CD14-positive monocyte (primary cell): Measurements from ENCODE around the gene AFF3. TPM values are rescaled to one million over a fixed set of nuclear protein-coding genes. Genes with fewer than 3 reads are reported as not detected.

Source experiments
- DNase-seq, 3 donors: peaks; one replicate each; pipeline ENCODE4 v3.0.0-alpha.2; 2011 to 2022
- H2AFZ ChIP-seq: 2 replicates; pipeline ENCODE4 v1.6.0; 2012; ENCODE audit warnings: mild to moderate bottlenecking, low read depth, low read length, inconsistent platforms; ENCODE audit not compliant: insufficient read depth, poor library complexity, severe bottlenecking
- H3K27ac ChIP-seq, 2 donors: 1 replicate in 1 of 2; 2 replicates in 1 of 2; pipeline ENCODE4 v1.5.1; 2012 to 2013; ENCODE audit warnings: low read length in 2 of 2, control low read depth in 1 of 2, inconsistent platforms in 1 of 2, low read depth in 1 of 2, mild to moderate bottlenecking in 1 of 2
- H3K27me3 ChIP-seq, 2 donors: one replicate each; pipeline versions ENCODE4 v1.6.0 to v1.6.1; 2011 to 2013; ENCODE audit warnings: low read length in 2 of 2; ENCODE audit not compliant: control insufficient read depth in 2 of 2, insufficient read depth in 2 of 2
- H3K36me3 ChIP-seq, 2 donors: replicated peaks in 1 of 2; 1 replicate in 1 of 2; 2 replicates in 1 of 2; pipeline versions ENCODE4 v1.5.1 to v1.6.1; 2012 to 2013; ENCODE audit warnings: low read length in 2 of 2, control low read depth in 1 of 2, inconsistent platforms in 1 of 2, mild to moderate bottlenecking in 1 of 2; ENCODE audit not compliant: insufficient read depth in 2 of 2, control insufficient read depth in 1 of 2
- H3K4me1 ChIP-seq, 2 donors: 1 replicate in 1 of 2; 2 replicates in 1 of 2; pipeline versions ENCODE4 v1.5.1 to v1.6.1; 2012 to 2013; ENCODE audit warnings: low read length in 2 of 2, control low read depth in 1 of 2, inconsistent platforms in 1 of 2, mild to moderate bottlenecking in 1 of 2, moderate library complexity in 1 of 2; ENCODE audit not compliant: insufficient read depth in 2 of 2, control insufficient read depth in 1 of 2
- H3K4me2 ChIP-seq: replicated peaks from 2 replicates; pipeline ENCODE3; 2012; ENCODE audit warnings: low read length, moderate library complexity, mild to moderate bottlenecking; ENCODE audit not compliant: poor library complexity, severe bottlenecking; ENCODE audit errors: extremely low read depth
- H3K4me3 ChIP-seq, 3 experiments: fragments of 200-600 bp in 1 of 3; sonication (generic) in 1 of 3; replicated peaks in 1 of 3; 1 replicate in 2 of 3; 2 replicates in 1 of 3; pipeline ENCODE4 v1.5.1; 2011 to 2013; ENCODE audit warnings: low read length in 3 of 3, mild to moderate bottlenecking in 3 of 3, control low read depth in 2 of 3, low read depth in 2 of 3, inconsistent platforms in 1 of 3, moderate library complexity in 1 of 3
- H3K79me2 ChIP-seq: 2 replicates; pipeline ENCODE4 v1.6.0; 2012; ENCODE audit warnings: mild to moderate bottlenecking, control low read depth, inconsistent platforms, low read length, moderate library complexity; ENCODE audit not compliant: insufficient read depth
- H3K9ac ChIP-seq: 2 replicates; pipeline ENCODE4 v1.6.0; 2017; ENCODE audit warnings: low read length, mild to moderate bottlenecking; ENCODE audit not compliant: insufficient read depth, poor library complexity, severe bottlenecking
- H3K9me3 ChIP-seq, 2 donors: replicated peaks in 1 of 2; 1 replicate in 1 of 2; 2 replicates in 1 of 2; pipeline versions ENCODE4 v1.5.1 to v1.6.1; 2012 to 2013; ENCODE audit warnings: low read length in 2 of 2, control low read depth in 1 of 2; ENCODE audit not compliant: control insufficient read depth in 1 of 2, insufficient read depth in 1 of 2
- H4K20me1 ChIP-seq: 2 replicates; pipeline ENCODE4 v1.6.0; 2012; ENCODE audit warnings: mild to moderate bottlenecking, low read length, control low read depth, moderate library complexity; ENCODE audit not compliant: insufficient read depth
- H3K27ac Mint-ChIP-seq, 7 donors: one replicate each; pipeline ENCODE4 v1.8.0; 2020; ENCODE audit warnings: mild to moderate bottlenecking in 7 of 7, mixed read lengths in 7 of 7, moderate library complexity in 6 of 7, inconsistent platforms in 2 of 7
- H3K27me3 Mint-ChIP-seq, 3 donors: one replicate each; pipeline ENCODE4 v1.8.0; 2021 to 2022; ENCODE audit warnings: low read depth in 3 of 3, mild to moderate bottlenecking in 3 of 3, mixed read lengths in 3 of 3, moderate library complexity in 3 of 3, inconsistent platforms in 1 of 3
- H3K36me3 Mint-ChIP-seq, 2 donors: one replicate each; pipeline ENCODE4 v1.8.0; 2020; ENCODE audit warnings: mixed read lengths in 2 of 2, inconsistent platforms in 1 of 2, mild to moderate bottlenecking in 1 of 2
- H3K4me1 Mint-ChIP-seq: one replicate; pipeline ENCODE4 v1.8.0; 2020; ENCODE audit warnings: mild to moderate bottlenecking, mixed read lengths
- H3K4me3 Mint-ChIP-seq, 2 donors: one replicate each; pipeline ENCODE4 v1.8.0; 2020; ENCODE audit warnings: mild to moderate bottlenecking in 2 of 2, mixed read lengths in 2 of 2, moderate library complexity in 1 of 2
- H3K9me3 Mint-ChIP-seq, 7 donors: one replicate each; pipeline ENCODE4 v1.8.0; 2020 to 2022; ENCODE audit warnings: mixed read lengths in 7 of 7, mild to moderate bottlenecking in 6 of 7, moderate library complexity in 6 of 7, inconsistent platforms in 2 of 7
- CTCF ChIP-seq: fragments of 200-600 bp; IDR thresholded peaks from one replicate; pipeline ENCODE4 v1.8.0; 2022; ENCODE audit warnings: antibody characterized with exemption, mild to moderate bottlenecking
- WGBS: methylation state at CpG from one replicate; pipeline ENCODE4 v1.1.5; 2013; ENCODE audit warnings: missing lambda C conversion rate; ENCODE audit not compliant: insufficient coverage; 5-methylcytosine and 5-hydroxymethylcytosine counted together
- intact Hi-C, 2 donors: fragments of 100-400 bp; cut with micrococcal nuclease; formaldehyde crosslinking; loops; one replicate each; pipeline versions ENCODE4 v1.15.0 to v1.15.1; 2023
- polyA plus RNA-seq, 3 donors: library from polyadenylated mRNA; depleted of rRNA in 1 of 3; unstranded in 2 of 3; stranded (reverse) in 1 of 3; fragments of 300-500 nt in 2 of 3; fragments of >200 nt in 1 of 3; fragmentation: Illumina TruSeq in 2 of 3; gene quantifications; 1 replicate in 2 of 3; 2 replicates in 1 of 3; pipeline ENCODE4 v1.2.3, GENCODE V29; 2012 to 2021

AFF3 gene
- polyA plus RNA-seq, 3 donors, result 0.17 to 4.1 (median 0.49) TPM

GRCh38 chr2:99811544-99811943, 330.8 kb downstream of the AFF3 start:
- no peak overlapping the region for H3K9ac ChIP-seq
- H3K4me3 ChIP-seq, result no peak overlapping the region
- no peak for DNase-seq
- intact Hi-C loops, result no loop called here
- H4K20me1 ChIP-seq, result no peaks in the 10 kb centered on the region
- no peaks in the 10 kb centered on the region for H3K9me3 ChIP-seq
- Mint-ChIP-seq H3K36me3 (peaks cover 9 to 16% of the 10 kb centered on the region in 2 donors), H3K27ac (peak overlapping the region in 1 of 7 donors; percentile 68), H3K4me1 (peaks cover 16% of the 10 kb centered on the region), H3K9me3 (peaks cover 0 to 14% (median 7%) of the 10 kb centered on the region in 7 donors), H3K27me3 (peaks cover 0 to 2% (median 0%) of the 10 kb centered on the region in 3 donors), H3K4me3 (no peak overlapping the region)
- no peaks in the 10 kb centered on the region for H3K79me2 ChIP-seq
- H3K4me2 ChIP-seq, result no peak overlapping the region
- no peak for TF ChIP-seq CTCF
- no peak overlapping the region for H2AFZ ChIP-seq
- H3K36me3 ChIP-seq, result no peaks in the 10 kb centered on the region
- 100% methylated on average over 3 of the region's 6 CpGs for WGBS
- H3K27ac ChIP-seq, result no peak overlapping the region
- peaks cover 16 to 17% of the 10 kb centered on the region in 2 donors for H3K4me1 ChIP-seq
- H3K27me3 ChIP-seq, result no peaks in the 10 kb centered on the region

DNA sequence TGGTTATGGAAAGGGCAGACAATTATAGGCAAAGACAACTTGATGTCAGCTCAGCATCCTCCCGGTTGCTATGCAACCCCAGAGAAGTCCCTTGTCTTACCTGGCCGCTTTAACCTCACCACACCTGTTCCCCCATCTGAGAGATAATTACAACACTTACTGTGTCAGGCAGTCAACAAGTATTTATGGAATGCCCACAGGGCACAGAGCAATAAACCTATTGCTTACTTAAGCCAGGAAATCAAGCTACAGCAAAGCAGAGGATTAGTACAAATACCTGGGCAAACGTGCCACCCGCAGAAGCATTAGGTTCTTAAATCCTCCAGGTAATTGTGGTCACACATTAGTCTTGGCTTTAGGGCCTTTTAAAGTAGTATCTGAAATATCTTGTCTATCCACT, 332.2 kb downstream of the AFF3 start:
- Histone ChIP-seq H3K4me3 (no peak overlapping the region), H4K20me1 (no peaks in the 10 kb centered on the region), H3K9ac (no peak overlapping the region), H3K9me3 (no peaks in the 10 kb centered on the region), H3K36me3 (no peaks in the 10 kb centered on the region), H3K79me2 (no peaks in the 10 kb centered on the region), H3K27ac (no peak overlapping the region), H3K4me2 (no peak overlapping the region), H2AFZ (no peak overlapping the region), H3K27me3 (no peaks in the 10 kb centered on the region), H3K4me1 (peaks cover 15 to 17% of the 10 kb centered on the region in 2 donors)
- intact Hi-C loops, result no loop called here
- peaks cover 16% of the 10 kb centered on the region for H3K4me1 Mint-ChIP-seq
- WGBS, result 100% methylated on average over 1 of the region's 4 CpGs
- H3K27me3 Mint-ChIP-seq, result peaks cover 0 to 2% (median 0%) of the 10 kb centered on the region in 3 donors
- H3K27ac Mint-ChIP-seq, result no peak overlapping the region
- TF ChIP-seq CTCF, result no peak
- peaks cover 4 to 5% of the 10 kb centered on the region in 2 donors for H3K36me3 Mint-ChIP-seq
- H3K4me3 Mint-ChIP-seq, result no peak overlapping the region
- DNase-seq, result no peak
- H3K9me3 Mint-ChIP-seq, result peaks cover 0 to 6% (median 0%) of the 10 kb centered on the region in 7 donors
